Brain pericyte (primary cell): ENCODE measurements around the gene COL27A1.
A peak's percentile ranks its signal among the peaks of the same experiment; 100 is the strongest.

Experiments
- DNase-seq: peaks from one replicate; pipeline ENCODE4 v3.0.0-alpha.2; 2012; ENCODE audit warnings: low read depth, low spot score

Gene COL27A1

DNA sequence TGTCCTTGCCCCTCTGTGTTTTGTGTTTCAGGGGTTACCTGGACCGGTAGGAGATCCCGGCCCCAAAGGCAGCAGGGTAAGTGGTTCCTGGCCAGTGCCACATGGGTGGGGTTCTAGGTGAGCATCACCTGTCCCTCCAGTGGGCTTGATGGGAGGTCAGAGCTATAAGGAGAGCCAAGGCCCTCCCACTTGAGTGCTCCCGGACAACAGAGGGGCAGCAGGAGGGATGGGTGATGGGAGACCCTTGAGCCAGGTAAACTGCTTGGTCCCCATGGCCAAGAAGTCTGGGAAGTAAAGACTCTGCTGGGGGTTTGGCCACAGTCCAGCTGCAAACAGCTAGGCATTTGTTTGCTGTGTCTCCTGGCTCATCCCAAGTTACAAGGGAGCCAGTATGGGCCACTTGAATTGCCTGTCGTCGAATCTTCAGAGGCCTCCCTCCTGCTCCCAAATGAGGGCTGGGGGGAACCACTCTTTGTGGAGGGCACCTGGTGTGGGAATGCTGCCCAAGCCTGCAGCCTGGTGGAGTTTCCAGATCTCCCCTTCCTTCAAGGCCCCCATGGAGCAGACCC, 51.0 kb downstream of the COL27A1 start:
- DNase-seq, result no peak

DNA sequence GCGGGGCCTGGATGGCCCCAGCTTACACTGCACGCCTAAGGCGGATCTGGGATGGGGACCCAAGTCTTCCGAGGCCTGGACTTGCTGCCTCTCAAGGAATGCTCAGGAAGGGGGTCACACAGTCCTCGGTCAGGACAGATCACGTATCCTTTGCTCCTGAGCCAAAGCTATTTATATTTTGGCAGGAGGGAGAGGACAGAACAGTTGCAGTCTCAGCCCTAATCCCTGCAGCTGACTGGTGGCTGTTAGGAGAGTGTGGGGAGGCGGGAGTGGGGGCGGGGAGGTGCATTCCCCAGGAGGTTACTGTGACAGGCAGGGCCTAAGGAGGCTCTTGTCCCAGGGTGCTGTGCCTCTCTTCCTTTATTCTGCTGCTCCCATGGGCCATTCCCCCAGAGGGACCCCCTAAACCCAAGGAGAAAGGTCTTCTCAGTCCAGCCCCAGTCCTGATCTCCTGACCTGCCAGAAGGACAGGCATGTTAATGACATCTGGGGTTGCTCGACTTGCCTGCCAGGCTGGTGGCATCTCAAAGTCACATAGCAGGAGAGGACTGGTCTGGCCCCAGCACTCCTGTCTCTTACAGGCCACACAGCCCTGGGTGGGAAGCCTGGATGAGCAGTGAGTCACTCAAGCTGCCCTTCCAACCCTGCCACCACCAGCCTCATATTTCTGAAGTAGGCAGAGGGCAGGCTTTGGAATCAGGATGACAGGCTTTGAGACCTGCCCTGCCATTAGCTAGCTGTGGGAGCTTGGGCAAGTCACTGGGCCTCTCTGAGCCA, 51.9 kb downstream of the COL27A1 start:
- DNase-seq, result no peak

DNA sequence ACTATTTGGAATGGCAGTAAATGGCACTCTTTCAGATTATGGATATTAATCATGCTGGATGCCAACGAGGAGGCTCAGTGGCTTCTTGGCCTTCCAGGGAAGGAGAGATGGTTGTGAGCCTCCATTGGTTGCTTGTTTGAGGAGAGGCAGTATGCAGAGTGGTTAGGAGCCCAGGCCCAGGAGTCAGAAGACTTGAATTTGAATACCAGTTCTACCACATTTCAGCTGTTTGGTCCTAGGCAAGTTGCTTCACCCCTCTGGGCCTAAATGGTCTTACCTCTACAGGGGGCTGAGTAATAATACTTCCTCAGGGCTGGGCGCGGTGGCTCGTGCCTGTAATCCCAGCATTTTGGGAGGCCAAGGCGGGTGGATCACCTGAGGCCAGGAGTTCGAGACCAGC, 52.5 kb downstream of the COL27A1 start:
- no peak for DNase-seq

DNA sequence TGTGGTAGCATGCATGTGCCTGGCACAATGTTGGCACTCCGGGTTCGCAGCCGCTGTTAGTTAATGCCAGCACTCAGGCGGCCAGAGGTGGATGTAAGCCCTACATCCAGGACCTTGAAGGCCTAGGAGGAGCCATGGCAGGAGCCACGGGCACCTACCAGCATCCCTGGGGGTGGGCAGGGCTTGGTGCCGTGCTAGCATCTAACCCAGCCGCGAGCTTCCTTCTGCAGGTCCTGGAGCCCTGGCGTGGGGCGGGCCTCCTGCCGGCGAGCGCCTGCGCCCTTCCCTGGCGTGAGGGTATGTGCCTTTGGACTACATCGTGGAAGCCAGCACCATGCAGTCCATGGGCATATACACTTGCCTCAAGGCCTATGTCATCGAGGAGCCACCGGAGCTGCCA, 53.8 kb downstream of the COL27A1 start:
- no peak for DNase-seq

DNA sequence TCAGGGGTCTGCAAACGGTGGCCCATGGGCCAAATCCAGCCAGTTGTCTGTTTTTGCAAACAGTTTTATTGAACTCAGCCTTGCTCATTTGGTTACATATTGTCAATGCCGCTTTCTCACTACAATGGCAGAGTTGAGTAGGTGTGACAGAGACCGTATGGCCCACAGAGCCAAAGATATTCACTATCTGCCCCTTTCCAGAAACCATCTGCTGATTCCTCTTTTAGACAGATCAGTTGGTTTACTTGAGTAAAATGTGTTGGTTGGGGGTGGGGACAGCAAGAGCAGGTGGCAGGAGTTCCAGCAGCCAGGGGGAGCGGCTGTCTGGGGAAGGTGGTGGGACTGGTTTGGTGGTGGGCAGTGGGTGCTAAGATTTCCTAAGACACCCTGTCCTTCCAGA, 54.8 kb downstream of the COL27A1 start:
- no peak for DNase-seq

DNA sequence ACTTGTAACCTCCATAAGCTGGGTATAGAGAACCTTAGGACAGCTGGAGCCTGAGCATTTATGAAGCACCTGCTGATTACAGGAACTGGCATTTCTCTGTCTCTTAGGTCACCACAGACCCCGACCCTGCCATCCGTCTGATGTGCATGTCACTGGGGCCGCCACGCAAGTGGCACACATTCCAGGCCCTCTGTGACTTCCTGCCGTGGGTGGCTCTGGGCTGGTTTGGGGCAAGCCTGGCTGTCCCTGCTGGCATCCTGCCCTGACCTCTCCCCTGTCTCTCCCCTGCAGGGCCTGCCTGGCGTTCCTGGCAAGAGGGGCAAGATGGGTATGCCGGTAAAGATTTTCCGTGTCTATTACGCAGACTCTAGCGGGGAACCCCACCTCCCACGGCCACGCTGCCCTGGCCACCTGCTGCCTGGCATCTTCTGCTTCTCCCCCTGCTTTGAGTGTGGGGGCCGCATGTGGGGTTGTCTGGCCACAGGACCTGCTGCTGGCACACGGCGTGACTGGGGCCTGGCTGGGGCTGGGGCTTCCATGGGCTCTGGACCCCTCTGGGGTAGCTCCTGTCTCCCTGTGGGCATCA, 55.4 kb downstream of the COL27A1 start:
- no peak for DNase-seq

DNA sequence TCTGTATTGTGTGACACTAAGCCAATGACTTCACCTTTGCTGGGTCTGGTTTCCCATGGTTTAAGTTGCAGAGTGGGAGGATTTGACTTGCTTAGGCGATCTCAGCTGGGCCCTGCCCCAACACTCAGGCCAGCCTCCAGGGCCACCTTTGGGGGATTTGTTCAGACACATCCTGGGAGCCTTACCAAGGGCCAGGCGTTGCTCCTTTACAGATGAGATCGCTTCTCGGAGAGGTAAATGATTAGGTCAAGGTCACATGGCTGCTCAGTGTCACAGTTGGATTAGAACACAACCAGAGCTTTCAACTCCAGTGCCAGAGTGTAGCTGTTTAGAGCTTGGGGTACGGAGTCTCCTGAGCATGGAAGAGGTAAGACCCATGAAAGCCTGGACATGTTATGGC, 57.5 kb downstream of the COL27A1 start:
- no peak for DNase-seq

DNA sequence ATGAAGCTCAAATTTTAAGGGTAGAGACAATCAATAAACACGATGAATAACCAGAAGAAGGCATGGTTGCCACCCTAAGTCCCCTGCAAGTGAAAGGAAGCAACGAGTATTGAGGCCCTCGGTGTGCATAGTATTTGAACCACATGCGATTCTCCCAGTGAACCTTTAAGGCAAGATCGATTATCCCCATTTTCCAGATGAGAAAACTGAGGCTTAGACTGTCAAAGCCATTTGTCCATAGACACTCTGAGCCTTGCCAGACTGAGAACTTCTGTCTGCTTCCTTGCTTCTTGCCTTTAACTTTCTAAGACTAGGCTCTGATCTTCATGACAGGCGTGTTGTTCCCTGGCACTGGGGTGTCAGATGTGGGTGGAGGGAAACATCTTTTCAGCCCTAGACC, 58.2 kb downstream of the COL27A1 start:
- no peak for DNase-seq

DNA sequence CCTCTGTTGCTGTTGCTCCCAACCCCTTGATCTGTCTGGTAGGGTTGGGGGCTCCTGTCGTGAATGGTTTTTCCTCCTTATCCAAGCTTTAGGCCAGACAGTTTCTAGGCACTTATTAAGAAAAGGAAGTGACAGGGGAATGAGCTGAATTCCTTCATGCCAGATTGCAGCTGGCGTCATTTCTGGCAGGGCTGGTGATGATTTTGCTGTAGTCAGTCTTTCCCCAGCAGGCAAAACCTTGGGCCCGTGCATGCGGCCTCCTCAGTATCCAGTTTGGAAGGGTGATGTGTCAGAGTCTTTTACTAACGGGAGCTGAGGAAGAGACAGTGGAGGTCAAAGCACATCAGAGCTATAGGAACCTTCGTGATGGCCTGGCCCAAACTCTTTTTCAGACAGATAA, 58.8 kb downstream of the COL27A1 start:
- DNase-seq, result no peak

DNA sequence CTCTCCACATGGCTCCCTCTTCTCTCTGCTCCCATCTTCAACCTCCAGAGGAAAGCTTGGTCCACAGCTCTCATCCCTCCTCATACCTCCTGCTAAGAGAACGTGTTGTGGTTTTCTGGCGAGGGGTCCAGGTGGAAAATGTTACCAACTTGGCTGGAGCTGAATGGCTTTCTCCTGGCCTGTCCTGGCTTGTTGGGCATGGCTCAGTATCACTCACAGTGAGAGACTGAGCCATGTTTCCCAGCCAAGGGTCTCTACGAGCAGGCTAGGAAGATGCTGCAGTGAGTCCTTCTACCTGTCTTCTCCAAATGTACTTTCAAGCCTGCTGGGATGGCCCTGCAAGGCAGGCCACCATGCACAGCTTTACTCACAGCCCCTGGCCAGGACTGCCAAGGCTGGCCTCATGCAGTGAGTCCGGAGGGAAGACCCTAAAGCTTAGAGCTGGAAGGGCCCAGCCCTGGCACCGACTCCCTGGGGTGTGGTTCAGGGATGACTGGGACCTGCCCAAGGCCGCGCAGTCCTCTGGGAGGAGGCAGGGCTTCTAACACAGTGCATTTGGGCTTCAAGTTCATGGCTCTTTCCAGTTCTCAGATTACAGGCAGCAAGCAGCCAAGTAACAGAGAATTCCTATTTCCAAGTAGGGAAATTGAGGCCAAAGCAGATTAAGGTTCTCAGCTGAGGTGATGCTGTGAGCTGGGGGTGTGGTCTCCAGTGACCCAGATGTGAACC, 59.5 kb downstream of the COL27A1 start:
- DNase-seq, result no peak

DNA sequence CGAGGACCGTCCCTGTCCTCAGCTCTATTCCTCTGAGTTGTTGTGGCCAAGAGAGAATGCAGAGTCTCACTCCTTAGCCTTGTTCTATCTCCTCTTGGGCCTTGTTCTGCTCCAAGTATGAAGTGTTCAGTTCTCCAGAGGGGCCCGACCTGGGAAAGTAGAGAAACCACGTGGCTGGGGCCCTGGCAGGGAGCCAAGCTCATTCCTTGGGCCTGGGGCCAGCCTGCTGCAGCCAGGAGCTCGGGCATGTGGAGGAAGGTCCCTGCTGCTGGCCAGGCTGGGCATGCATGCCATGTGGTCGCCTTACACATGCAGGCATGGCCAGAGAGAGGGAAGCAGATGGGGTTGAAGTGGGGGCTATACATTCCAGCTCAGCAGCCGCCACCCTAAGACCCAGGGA, 60.7 kb downstream of the COL27A1 start:
- peak; percentile 41 for DNase-seq

DNA sequence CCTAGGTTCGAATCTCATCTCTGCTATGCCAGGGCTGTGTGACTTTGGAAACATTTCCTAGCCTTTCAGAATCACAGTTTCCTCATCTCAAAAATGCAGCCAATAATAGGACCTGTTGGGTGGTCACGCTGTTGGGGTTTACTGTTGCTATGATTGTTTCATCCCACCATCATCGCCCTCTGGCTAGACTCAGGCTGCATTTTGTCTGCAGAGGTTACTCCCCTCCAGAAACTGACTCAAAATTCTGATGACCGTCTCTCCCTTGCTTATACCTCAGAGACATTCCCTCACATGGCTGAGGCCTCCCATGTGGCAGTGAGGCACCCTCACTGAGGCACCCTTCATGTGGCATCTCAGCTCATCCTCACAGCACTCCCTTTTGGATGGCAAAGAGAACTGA, 61.6 kb downstream of the COL27A1 start:
- no peak for DNase-seq

DNA sequence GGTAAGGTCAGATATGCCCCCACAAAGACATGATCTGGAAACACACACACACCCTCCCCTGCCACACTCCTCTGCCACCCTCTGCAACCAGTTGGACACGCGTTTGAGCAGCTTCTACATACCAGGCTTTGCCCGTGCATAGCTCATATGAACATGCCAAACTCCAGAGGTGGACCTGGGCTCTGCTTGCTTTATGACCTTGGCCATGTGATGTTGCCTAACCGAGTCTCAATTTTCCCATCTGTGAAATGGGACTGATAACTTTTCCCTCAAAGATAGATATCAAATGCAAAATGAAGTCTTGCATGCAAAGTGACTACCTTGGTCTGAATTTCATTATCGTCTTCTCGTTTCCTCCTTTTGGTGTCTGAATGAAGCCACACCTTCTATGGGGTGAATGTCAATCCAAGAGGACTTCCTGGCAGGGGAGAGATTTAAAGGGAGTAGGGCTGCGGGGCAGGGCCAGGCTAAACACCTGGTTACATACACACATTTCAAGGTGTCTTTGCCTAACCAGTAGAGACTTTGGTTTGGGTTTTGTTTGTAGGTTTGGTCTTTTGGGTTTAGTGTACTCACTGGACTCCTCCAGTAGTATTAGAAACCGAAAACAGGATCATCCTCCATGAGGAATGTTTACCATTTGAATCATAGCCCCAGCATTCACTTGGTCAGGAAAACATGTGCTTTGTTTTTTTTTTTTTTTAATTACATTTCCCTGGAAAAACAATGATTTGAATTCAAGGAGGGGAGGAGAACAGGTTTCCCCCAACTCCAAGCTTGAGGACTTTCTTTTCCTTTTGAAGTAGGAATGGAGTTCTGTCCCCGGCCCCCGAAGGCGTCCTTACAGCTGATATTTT, 63.2 kb downstream of the COL27A1 start:
- no peak for DNase-seq

DNA sequence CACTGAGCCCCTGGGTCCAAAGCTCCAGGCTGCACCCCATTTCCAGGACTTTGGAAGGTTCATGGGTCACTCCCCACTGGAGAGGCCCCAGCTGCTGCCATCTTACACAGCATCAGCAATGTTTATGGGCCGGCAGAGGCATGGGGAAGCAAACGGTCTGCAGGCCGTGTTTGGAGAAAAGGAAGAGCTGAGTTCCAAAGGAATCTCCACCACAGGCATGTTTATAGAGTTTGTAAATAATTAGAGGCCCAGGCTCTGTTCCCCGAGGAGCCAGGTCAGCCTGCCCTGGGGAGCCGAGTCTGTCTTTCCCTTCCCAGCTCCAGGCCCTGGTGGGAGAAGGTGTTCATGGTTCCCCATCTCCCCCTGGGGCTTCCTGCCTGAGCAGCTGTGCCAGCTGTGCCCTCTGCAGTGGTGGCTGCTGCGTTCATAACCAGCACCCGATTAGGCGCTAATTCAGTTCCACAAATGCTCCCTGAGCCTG, 64.8 kb downstream of the COL27A1 start:
- no peak for DNase-seq

DNA sequence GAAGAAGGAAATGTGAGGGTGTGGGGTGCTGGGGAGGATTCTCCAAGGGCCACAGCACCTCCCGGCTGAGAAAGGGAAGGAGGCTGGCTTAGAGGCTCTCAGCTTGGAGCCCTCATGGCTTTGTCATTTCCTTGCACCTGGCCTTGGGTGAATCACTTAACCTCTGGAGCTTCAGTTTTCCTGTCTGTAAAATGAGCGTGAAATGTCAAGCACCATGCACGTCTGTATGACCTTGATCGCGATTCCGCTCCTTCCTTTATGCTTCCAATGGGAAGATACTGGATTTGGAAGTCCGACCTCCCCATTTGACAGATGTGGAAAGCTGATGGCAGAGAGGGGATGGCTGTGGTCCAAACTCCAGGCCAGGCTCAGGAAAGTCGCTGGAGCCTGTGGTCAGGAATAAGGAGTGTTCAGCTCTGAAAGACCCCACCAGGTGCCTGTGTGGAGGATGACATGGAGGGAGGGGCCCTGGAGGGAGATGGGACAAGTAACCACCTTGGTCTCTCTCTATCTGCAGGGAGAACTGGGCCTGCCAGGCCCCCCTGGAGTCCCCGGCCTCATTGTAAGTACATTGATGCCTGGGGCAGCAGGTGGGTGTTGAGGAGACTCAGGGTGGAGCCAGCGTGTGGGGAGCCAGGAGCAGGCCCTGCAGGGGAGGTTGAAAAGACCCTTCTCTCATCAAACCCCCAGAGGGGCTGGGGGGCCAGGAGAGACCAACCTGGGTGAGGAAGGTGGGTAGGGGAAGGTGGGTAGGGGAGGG, 66.5 kb downstream of the COL27A1 start:
- no peak for DNase-seq

DNA sequence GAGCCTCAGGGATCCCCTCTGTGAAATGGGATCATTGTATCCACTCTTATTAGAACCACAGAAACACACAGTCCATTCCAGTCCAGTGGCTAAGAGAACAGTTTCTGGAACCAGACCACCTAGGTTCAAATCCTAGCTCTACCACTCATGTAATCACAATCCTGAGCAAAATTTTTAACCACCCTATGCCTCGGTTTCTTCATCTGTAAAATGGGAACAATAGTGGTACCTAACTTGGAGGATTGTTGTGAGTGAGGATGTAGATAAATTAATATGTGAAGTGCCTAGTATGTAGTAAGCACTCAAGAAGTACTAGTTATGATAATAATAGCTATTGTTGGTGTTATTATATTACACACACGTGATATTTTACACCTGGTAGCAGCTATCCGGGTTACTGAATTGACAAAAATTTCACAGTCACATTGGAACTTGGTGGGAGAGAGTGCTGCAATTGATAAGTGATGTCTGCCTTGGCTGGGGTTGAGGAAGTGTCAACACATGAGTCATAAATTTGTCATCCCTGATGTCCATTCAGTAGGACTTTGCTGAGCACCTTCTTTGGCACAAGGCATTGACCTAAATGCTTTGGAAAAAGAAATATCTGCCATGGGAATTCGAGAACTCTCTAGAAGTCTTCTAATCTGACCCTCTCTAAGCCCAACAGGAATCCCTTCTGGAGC, 68.4 kb downstream of the COL27A1 start:
- DNase-seq, result no peak

DNA sequence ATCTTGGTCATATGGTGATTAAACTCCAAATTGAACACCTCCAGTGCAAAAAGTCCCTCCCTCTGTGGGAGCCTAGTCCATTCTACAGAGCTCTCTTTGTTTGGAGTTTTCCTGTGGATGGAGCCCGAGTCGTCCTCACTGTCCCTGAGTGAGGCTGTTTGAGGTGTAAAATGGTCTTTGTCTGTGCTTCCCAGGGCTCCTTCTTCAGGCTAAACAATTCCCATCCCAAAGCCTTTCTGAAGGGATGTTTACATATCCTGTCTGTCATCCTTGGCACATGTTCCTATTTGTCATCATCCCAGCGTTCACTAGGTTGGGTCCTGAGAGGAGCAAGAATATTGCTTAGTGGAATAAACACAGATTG, 68.9 kb downstream of the COL27A1 start:
- DNase-seq, result no peak

DNA sequence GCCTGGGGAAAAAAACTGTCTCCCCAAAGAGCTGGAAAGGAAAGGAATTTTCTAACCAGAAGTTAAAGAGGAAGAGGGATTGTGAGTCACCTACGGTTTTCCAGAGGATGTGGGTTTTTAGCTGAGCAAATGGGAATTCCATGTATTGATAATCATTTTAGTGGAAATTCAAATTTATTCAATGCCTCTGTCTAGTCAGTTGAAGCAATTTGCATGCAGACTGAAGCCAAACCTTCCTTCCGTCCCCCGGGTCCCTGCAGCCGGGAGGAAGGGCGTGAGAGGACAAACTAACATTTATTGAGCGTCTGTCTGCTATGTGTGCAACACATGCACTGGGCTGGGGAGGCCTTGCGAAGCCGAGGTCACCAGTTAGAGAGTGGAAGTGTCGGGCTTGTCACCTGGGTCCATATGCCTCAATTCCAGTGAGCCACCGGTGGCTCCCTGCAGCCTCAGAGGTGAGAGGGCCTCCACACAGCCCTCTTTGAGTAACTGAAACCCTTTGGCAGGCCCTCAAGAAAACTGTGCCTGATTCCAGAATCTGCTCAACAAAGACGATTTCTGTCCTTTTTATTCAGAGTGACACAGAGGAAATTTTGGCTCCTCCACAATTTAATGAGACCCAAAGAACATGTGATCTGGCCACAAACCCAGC, 70.3 kb downstream of the COL27A1 start:
- no peak for DNase-seq

DNA sequence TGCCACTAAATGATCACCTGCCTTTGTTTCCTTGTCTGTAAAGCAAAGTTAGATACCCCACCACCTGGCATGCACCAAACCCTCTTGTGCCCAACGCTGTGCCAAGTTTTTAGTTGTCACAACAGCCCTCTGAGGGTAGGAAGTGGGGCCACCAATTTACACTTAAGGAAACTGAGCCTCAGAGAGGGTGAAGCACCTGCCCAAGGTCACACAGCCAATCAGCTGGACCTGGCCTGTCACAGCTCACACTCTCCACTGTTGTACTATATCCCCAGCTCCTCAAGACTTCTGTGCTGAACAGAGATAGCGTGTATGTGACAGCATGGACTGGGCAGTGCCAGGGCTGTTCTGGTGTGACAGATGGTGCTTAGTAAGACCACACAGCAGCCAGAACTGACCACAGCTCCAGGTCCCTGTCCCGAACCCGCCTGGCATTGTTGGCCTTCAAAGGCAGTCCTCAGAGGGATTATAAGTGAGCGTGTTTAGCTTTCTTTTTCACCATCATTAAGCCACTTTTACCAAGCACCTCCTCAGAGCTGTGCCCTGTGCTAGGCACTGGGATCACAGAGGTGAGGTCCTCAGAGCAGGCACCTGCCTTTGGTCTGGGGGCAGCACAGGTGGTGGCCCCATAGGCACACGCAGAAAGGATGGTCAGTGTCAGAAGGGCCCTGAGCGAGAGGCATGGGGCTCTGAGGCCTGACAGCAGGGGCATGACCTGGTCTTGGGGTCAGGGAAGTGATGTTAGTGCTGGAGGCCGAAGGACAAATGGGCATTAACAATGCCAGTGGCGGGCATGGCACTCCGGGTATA, 71.1 kb downstream of the COL27A1 start:
- no peak for DNase-seq
